Stimulated activated CD4-positive, alpha-beta T cell treated with anti-CD3 and anti-CD28 coated beads, Interleukin-2, amount 100 ng/mL, for 24 hours (primary cell): ENCODE results near the gene ENTREP1.
"Not testable (repeated sequence)": the region's sequence is repeated elsewhere in the genome, so short reads cannot be mapped to it uniquely, and the experiment has no call there.

Experiments
- DNase-seq, 2 donors: peaks; one replicate each; pipeline ENCODE4 v3.0.0-alpha.2; 2020

Gene ENTREP1

GRCh38 chr9:69411931-69412740 is 87.1 kb downstream of the ENTREP1 start:
- DNase-seq, result no peak

DNA sequence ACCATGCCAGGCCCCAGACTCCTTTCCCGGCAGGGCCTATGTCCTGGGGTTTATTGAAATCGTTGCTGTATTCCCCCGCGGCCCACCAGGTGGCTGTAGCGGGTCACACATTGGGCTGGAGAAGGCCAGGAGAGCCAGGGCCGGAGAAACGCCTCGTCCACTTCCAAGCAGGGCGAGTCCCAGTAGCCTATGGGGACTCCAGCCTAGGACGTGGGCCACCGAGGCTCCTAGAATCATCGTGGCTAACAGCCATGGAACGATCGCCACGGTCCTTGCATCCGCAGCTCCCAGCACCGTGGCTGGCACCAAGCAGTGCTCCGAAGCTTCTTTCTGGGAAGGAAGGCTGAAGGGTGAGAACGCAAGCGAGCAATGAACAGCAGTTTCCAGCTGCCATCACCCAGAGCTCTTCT is 87.7 kb downstream of the ENTREP1 start:
- peak in 1 of 2 donors; percentile 14 for DNase-seq

DNA sequence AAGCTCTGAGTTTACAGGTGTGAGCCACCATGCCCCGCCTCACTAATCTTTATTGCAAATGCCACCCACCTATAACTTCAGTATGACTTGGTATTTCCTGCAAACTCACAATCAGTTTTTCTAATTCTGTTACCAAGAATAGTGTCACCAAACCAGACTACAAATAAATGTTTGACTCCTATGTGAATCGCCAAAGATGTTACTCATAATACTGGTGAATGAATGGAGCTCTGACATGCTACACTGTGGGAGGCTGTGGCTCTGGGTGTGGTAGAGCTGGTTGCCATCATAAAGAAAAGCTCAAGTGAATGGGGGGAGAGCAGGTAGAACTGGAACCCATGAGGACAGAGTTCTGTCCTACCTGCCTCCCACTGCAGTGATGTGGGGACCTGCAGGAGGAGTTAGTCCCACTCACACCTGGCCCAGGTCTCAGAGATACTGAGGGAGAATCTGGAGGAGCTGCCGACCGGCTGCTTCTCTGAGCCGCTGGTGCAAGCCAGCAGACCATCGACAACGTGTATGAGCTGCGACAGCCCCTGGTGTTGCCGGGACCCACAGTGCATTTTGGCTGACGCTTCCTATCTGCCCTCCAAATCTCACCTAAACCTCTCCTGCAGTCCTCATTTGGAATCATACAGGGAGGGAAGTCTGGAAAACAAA is 95.7 kb downstream of the ENTREP1 start:
- DNase-seq, result no peak

DNA sequence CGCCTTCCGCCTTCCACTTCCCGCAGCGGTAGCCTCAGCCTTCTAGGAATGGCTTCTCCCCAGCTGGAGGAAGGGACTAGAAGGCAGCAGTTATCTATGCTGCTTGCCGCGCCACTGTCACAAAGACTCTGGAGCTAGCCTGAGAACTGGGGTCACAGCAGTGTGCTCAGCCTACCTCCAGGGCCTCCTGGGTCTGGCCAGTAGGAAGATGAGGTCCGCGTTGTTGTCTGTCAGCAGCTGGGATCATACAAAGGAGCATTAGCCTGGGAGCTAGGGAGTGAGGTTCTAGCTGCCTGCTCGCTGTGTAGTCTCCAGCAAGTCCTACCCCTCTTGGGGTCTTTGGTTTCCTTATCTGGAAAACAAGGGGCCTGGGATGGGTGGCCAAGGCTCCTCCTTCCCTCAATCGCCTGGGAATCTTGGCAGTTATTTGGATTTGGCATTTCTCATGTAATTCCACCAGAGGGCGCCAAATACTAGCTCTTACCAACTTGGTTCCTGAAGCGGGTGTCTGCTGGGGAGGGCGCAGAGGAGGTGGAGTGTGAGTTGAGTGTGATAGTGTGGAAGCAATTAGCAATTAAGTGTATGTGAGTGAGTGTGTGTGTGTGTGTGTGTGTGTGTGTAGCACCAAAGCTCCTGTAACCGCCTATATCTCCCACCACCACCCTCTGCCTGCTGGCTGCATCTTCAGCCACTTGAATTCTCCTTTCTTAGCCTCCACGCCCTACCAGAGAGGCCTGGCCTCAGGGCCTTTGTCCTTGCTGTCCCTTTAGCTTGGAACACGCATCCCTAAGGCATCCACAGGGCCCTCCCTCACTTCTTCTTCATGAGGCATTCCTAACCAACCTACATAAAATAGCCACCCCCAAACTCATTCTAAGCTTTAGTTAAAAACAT is 97.1 kb downstream of the ENTREP1 start:
- DNase-seq, result peak; percentile 18 to 49

GRCh38 chr9:69425136-69425801 is 100.3 kb downstream of the ENTREP1 start:
- no peak for DNase-seq

DNA sequence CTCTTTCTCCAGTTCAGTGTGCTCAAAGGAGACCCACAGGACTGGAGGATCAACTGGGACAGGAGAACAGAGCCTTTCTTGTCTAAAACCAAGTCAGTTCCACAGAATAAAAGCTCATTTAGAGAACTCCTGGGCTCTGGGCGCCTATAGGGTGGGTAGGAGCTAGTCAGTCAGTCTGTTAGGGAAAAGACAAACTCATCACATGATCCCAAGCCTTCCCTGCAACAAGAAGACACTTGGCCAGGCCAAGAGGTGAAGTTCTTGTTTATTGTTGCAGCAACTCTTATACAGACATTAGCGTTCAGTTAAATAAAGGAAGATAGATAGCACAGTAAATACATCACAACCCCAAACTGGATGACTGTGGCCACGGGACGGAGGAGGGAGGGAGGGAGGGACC is 102.3 kb downstream of the ENTREP1 start:
- no peak for DNase-seq

GRCh38 chr9:69428017-69428785 is 103.2 kb downstream of the ENTREP1 start:
- no peak for DNase-seq

DNA sequence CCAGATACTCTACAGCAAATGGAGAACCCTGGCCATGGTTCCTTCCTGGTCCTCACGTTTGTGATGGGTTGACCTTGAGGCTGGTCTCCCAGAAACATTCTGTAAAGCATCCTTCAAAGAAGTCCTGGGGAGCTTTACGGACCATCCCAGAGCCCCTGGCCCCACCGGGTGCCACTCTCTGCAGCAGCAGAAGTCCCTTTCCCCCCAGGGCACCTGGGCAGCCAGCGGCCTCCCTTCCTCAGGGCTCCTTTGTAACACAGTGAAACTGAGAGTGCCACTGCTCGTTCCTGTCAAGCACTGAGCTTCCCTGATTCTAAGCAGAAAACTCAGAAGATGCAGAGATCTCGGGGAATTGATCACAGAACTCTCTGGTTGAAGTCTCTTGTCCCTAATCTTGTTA is 104.3 kb downstream of the ENTREP1 start:
- no peak for DNase-seq

GRCh38 chr9:69430206-69430605 is 105.2 kb downstream of the ENTREP1 start:
- no peak for DNase-seq

DNA sequence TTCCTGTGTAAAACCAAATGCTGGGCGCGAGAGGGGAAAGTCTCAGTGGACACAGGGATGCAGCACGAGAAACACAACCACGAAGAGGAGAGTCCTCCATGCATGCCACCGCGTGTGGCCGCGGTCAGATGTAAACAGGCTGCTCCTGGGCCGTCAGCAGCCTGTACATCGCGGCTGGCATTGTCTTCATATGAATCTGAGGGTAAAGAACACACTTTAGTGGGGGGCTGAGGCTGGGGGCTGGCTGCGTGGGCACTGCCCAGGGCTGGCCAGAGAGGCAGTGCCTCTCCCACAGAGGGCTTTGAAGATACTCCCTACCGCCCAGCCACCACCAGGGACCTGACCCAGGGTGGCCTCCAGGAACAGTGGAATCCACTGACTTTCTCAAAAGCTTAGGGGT is 106.2 kb downstream of the ENTREP1 start:
- DNase-seq, result no peak

DNA sequence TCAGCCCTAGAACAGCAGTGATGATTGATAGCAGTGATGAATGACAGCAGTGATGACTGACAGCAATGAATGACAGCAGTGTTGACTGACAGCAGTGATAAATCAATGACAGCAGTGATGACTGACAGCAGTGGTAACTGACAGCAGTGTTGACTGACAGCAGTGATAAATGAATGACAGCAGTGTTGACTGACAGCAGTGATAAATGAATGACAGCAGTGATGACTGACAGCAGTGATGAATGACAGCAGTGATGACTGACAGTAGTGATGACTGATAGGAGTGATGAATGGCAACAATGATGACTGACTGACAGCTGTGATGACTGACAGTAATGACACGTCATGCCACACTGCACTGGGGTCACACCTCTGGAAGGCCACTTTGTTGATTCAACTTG is 106.8 kb downstream of the ENTREP1 start:
- DNase-seq, result no peak

- no peak for DNase-seq
Observed at GRCh38 chr9:69432623-69433022, 107.6 kb downstream of the ENTREP1 start.

DNA sequence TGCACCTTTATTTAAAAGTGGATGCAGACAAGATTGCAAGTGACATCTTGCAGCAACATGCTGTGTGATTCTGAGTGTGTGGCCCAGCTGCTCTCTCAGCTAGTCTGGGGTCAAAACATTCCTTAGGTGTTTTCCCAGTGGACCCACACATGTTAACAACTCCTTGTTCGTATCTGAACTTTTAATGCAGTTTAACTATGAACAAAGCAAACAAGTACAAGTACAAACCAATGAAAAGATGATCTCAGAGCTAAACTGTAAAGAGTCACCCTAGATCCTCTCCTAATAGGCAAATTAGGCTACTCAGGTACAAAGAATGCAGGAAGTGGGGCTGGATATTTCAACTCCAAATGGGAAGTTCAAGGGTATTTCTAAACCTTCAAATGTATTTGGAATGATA is 108.4 kb downstream of the ENTREP1 start:
- DNase-seq, result no peak

DNA sequence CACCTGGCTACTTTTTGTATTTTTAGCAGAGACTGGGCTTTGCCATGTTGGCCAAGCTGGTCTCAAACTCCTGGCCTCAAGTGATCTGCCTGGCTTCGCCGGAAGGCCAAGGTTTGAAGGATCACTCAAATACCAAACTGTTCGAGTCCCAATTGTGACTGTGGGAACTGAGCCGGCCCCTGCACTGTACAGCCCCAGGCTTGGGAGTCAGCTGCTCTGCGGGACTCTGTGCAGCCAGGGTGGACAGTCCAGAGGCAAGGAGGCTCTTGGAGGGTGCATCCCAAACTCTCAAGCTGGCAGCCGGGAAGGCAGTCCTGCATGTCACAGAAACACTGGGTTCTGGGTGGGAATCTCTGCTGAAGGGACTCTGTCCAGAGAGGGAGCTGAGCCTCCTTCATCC is 109.0 kb downstream of the ENTREP1 start:
- no peak for DNase-seq

DNA sequence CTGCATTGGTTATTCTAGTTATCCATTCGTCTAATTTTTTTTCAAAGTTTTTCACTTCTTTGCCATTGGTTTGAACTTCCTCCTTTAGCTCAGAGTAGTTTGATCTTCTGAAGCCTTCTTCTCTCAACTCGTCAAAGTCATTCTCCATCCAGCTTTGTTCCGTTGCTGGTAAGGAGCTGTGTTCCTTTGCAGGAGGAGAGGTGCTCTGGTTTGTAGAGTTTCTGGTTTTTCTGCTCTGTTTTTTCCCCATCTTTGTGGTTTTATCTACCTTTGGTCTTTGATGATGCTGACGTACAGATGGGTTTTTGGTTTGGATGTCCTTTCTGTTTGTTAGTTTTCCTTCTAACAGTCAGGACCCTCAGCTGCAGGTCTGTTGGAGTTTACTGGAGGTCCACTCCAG is 114.6 kb downstream of the ENTREP1 start:
- DNase-seq, result not testable (repeated sequence)

DNA sequence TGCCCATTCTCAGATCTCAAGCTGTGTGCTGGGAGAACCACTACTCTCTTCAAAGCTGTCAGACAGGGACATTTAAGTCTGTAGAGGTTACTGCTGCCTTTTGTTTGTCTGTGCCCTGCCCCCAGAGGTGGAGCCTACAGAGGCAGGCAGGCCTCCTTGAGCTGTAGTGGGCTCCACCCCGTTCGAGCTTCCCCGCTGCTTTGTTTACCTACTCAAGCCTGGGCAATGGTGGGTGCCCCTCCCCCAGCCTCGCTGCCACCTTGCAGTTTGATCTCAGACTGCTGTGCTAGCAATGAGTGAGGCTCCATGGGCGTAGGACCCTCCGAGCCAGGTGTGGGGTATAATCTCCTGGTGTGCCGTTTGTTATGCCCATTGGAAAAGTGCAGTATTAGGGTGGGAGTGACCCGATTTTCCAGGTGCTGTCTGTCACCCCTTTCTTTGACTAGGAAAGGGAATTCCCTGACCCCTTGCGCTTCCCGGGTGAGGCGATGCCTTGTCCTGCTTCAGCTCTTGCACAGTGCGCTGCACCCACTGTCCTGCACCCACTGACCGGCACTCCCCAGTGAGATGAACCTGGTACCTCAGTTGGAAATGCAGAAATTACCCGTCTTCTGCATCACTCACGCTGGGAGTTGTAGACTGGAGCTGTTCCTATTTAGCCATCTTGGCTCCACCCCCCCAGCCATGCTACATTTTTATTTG is 115.4 kb downstream of the ENTREP1 start:
- DNase-seq, result not testable (repeated sequence)
